H9 (cell line): Measurements from ENCODE around the gene PEDS1. TPM values are rescaled to one million over a fixed set of nuclear protein-coding genes. Genes with fewer than 3 reads are reported as not detected.

ENCODE experiments used
- DNase-seq: peaks from one replicate; pipeline ENCODE4 v3.0.0-alpha.2; 2017
- H2AFZ ChIP-seq: one replicate; pipeline ENCODE4 v1.6.1; 2013; ENCODE audit warnings: mild to moderate bottlenecking, low read length, control low read depth, moderate library complexity
- H2AK5ac ChIP-seq: 2 replicates; pipeline ENCODE4 v1.6.1; 2013; ENCODE audit warnings: low read length, control low read depth, mixed read lengths; ENCODE audit not compliant: insufficient read length
- H2BK120ac ChIP-seq: one replicate; pipeline ENCODE4 v1.6.1; 2013; ENCODE audit warnings: low read depth, mild to moderate bottlenecking, low read length, control low read depth, inconsistent platforms; ENCODE audit not compliant: poor library complexity, severe bottlenecking
- H2BK12ac ChIP-seq: 2 replicates; pipeline ENCODE4 v1.6.1; 2013; ENCODE audit warnings: low read length, control low read depth, mixed read lengths, low read depth; ENCODE audit not compliant: insufficient read length
- H2BK15ac ChIP-seq: 2 replicates; pipeline ENCODE4 v1.6.1; 2013; ENCODE audit warnings: low read depth, low read length, control low read depth
- H2BK20ac ChIP-seq: one replicate; pipeline ENCODE4 v1.6.1; 2013; ENCODE audit warnings: low read depth, mild to moderate bottlenecking, low read length, control low read depth, inconsistent platforms; ENCODE audit not compliant: poor library complexity, severe bottlenecking
- H2BK5ac ChIP-seq: 2 replicates; pipeline ENCODE4 v1.6.1; 2013; ENCODE audit warnings: low read length, control low read depth, mixed read lengths; ENCODE audit not compliant: insufficient read length
- H3K14ac ChIP-seq: 2 replicates; pipeline ENCODE4 v1.6.1; 2013; ENCODE audit warnings: low read length, control low read depth; ENCODE audit not compliant: insufficient read depth
- H3K18ac ChIP-seq: 2 replicates; pipeline ENCODE4 v1.6.1; 2013; ENCODE audit warnings: low read depth, mild to moderate bottlenecking, mixed read lengths, low read length, control low read depth; ENCODE audit not compliant: insufficient read length
- H3K23ac ChIP-seq: 2 replicates; pipeline ENCODE4 v1.6.1; 2013; ENCODE audit warnings: low read length, control low read depth, mixed read lengths, low read depth; ENCODE audit not compliant: insufficient read length
- H3K23me2 ChIP-seq: 2 replicates; pipeline ENCODE4 v1.6.1; 2013; ENCODE audit warnings: low read depth, mild to moderate bottlenecking, mixed read lengths, low read length, control low read depth; ENCODE audit not compliant: insufficient read length, poor library complexity, severe bottlenecking
- H3K27ac ChIP-seq: 2 replicates; pipeline ENCODE4 v1.5.1; 2013; ENCODE audit warnings: low read length, control low read depth, mixed read lengths, low read depth; ENCODE audit not compliant: insufficient read length
- H3K27me3 ChIP-seq: 2 replicates; pipeline ENCODE4 v1.6.1; 2013; ENCODE audit warnings: low read length, control low read depth, inconsistent platforms; ENCODE audit not compliant: insufficient read depth
- H3K4ac ChIP-seq: 2 replicates; pipeline ENCODE4 v1.6.1; 2013; ENCODE audit warnings: low read depth, mild to moderate bottlenecking, control low read depth, inconsistent platforms, low read length, moderate library complexity
- H3K4me1 ChIP-seq: 2 replicates; pipeline ENCODE4 v1.6.1; 2013; ENCODE audit warnings: low read length, control low read depth, inconsistent platforms; ENCODE audit not compliant: insufficient read depth
- H3K4me2 ChIP-seq: 2 replicates; pipeline ENCODE4 v1.6.1; 2013; ENCODE audit warnings: low read length, control low read depth, mixed read lengths; ENCODE audit not compliant: insufficient read length, insufficient read depth
- H3K56ac ChIP-seq: 2 replicates; pipeline ENCODE4 v1.6.1; 2013; ENCODE audit warnings: low read depth, mild to moderate bottlenecking, mixed read lengths, low read length, control low read depth; ENCODE audit not compliant: insufficient read length
- H3K79me1 ChIP-seq: 2 replicates; pipeline ENCODE4 v1.6.1; 2013; ENCODE audit warnings: low read depth, mild to moderate bottlenecking, moderate library complexity, low read length, control low read depth, inconsistent platforms; ENCODE audit not compliant: insufficient read depth, poor library complexity, severe bottlenecking
- H3K79me2 ChIP-seq: 2 replicates; pipeline ENCODE4 v1.6.1; 2013; ENCODE audit warnings: low read length, control low read depth, inconsistent platforms; ENCODE audit not compliant: insufficient read depth
- H3K9ac ChIP-seq: 2 replicates; pipeline ENCODE4 v1.6.1; 2013; ENCODE audit warnings: low read length, control low read depth, mixed read lengths; ENCODE audit not compliant: insufficient read length; ENCODE audit errors: extremely low read depth
- H3K9me3 ChIP-seq: one replicate; pipeline ENCODE4 v1.6.1; 2013; ENCODE audit warnings: low read depth, low read length, inconsistent platforms; ENCODE audit not compliant: control insufficient read depth
- H3T11ph ChIP-seq: one replicate; pipeline ENCODE4 v1.6.1; 2013; ENCODE audit warnings: mild to moderate bottlenecking, low read length, control low read depth, inconsistent platforms
- H4K20me1 ChIP-seq: one replicate; pipeline ENCODE4 v1.6.1; 2013; ENCODE audit not compliant: control insufficient read depth, insufficient read length, insufficient read depth
- H4K5ac ChIP-seq: 2 replicates; pipeline ENCODE4 v1.6.1; 2013; ENCODE audit warnings: low read depth, mild to moderate bottlenecking, mixed read lengths, low read length, control low read depth; ENCODE audit not compliant: insufficient read length
- H4K8ac ChIP-seq: replicated peaks from 2 replicates; pipeline ENCODE4 v1.6.1; 2013; ENCODE audit warnings: low read length, control low read depth, mixed read lengths, low read depth; ENCODE audit not compliant: insufficient read length
- H4K91ac ChIP-seq: 2 replicates; pipeline ENCODE4 v1.6.1; 2013; ENCODE audit warnings: low read depth, mild to moderate bottlenecking, moderate library complexity, mixed read lengths, low read length, control low read depth; ENCODE audit not compliant: insufficient read length
- H3K27ac Mint-ChIP-seq, 3 experiments: 2 replicates in 2 of 3; 3 replicates in 1 of 3; pipeline ENCODE4 v1.8.0; 2020 to 2021; ENCODE audit warnings: mixed read lengths in 3 of 3, mild to moderate bottlenecking in 1 of 3, moderate library complexity in 1 of 3
- H3K27me3 Mint-ChIP-seq: 2 replicates; pipeline ENCODE4 v1.8.0; 2021; ENCODE audit warnings: low read depth, mild to moderate bottlenecking, moderate library complexity, mixed read lengths
- H3K36me3 Mint-ChIP-seq, 3 experiments: 2 replicates in 2 of 3; 3 replicates in 1 of 3; pipeline ENCODE4 v1.8.0; 2020 to 2021; ENCODE audit warnings: low read depth in 3 of 3, mixed read lengths in 3 of 3; ENCODE audit not compliant: insufficient read depth in 1 of 3
- H3K4me1 Mint-ChIP-seq, 2 experiments: 2 replicates each; pipeline ENCODE4 v1.8.0; 2020; ENCODE audit warnings: mixed read lengths in 2 of 2
- H3K4me3 Mint-ChIP-seq, 2 experiments: 2 replicates in 1 of 2; 3 replicates in 1 of 2; pipeline ENCODE4 v1.8.0; 2020 to 2021; ENCODE audit warnings: mild to moderate bottlenecking in 2 of 2, mixed read lengths in 2 of 2, moderate library complexity in 1 of 2
- H3K9me3 Mint-ChIP-seq, 2 experiments: 2 replicates in 1 of 2; 3 replicates in 1 of 2; pipeline ENCODE4 v1.8.0; 2020; ENCODE audit warnings: mild to moderate bottlenecking in 2 of 2, mixed read lengths in 2 of 2, moderate library complexity in 1 of 2
- CTCF ChIP-seq: fragments of 200-600 bp; sonication (generic); conservative IDR thresholded peaks from 3 replicates; pipeline ENCODE4 v1.8.0; 2021; ENCODE audit warnings: antibody characterized with exemption, mild to moderate bottlenecking
- WGBS: extraction: QIAGEN DNeasy Blood & Tissue Kit; methylation state at CpG from one replicate; pipeline ENCODE4 v1.1.7; 2013; ENCODE audit warnings: missing lambda C conversion rate, low lambda C conversion rate, mixed read lengths; ENCODE audit not compliant: insufficient read length; ENCODE audit errors: extremely low coverage; 5-methylcytosine and 5-hydroxymethylcytosine counted together
- total RNA-seq: library from RNA; stranded (reverse); gene quantifications from 2 replicates; pipeline ENCODE4 v1.2.1, GENCODE V29; 2021

PEDS1 gene
- total RNA-seq, 1 experiment from 2014 or later = 29.3 TPM

GRCh38 chr20:50128520-50128905 lies 25.0 kb downstream of the PEDS1 start:
- no peak overlapping the region for H2BK15ac ChIP-seq
- no peak overlapping the region for H2BK12ac ChIP-seq
- H3K27me3 ChIP-seq = no peaks in the 10 kb centered on the region
- H4K8ac ChIP-seq = no peak overlapping the region
- no peak overlapping the region for H3K4me2 ChIP-seq
- H4K5ac ChIP-seq = no peak overlapping the region
- H2BK120ac ChIP-seq = no peak overlapping the region
- H3K9ac ChIP-seq = no peak overlapping the region
- H3K4ac ChIP-seq = no peak overlapping the region
- H4K20me1 ChIP-seq = no peaks in the 10 kb centered on the region
- no peak for DNase-seq
- no peaks in the 10 kb centered on the region for H3K79me2 ChIP-seq
- H3K9me3 Mint-ChIP-seq = no peaks in the 10 kb centered on the region; a peak in 1 of 5 replicates
- no peaks in the 10 kb centered on the region for H3K79me1 ChIP-seq
- H3K56ac ChIP-seq = no peak overlapping the region
- H3K36me3 Mint-ChIP-seq = peaks cover 37 to 79% (median 77%) of the 10 kb centered on the region in 3 experiments
- H3K18ac ChIP-seq = no peak overlapping the region
- H3K27me3 Mint-ChIP-seq = no peaks in the 10 kb centered on the region
- H3K4me1 Mint-ChIP-seq = peaks cover 3 to 4% of the 10 kb centered on the region in 2 experiments; a peak in 3 of 4 replicates
- H3K4me3 Mint-ChIP-seq = no peak overlapping the region; a peak in 1 of 5 replicates
- H4K91ac ChIP-seq = no peak overlapping the region
- H3K4me1 ChIP-seq = no peaks in the 10 kb centered on the region
- H2BK20ac ChIP-seq = no peak overlapping the region
- H2AK5ac ChIP-seq = no peak overlapping the region
- H3K27ac ChIP-seq = no peak overlapping the region
- no CpG with 5 or more reads among the region's 8 CpGs for WGBS
- H3T11ph ChIP-seq = no peak overlapping the region
- no peaks in the 10 kb centered on the region for H3K23me2 ChIP-seq
- H3K27ac Mint-ChIP-seq = no peak overlapping the region
- H2BK5ac ChIP-seq = no peak overlapping the region
- H3K23ac ChIP-seq = no peak overlapping the region
- H3K14ac ChIP-seq = no peak overlapping the region
- no peak for TF ChIP-seq CTCF
- H2AFZ ChIP-seq = no peak overlapping the region
- H3K9me3 ChIP-seq = no peaks in the 10 kb centered on the region
